OCI-LY3 (cell line): ENCODE measurements around the gene OR10R2.

ENCODE experiments used
- H2AFZ ChIP-seq: fragments of 200-600, 300-600 bp; shearing (Covaris generic); 2 replicates; pipeline ENCODE4 v1.6.0; 2014; ENCODE audit warnings: antibody characterized with exemption, low read depth, low read length
- H3K27ac ChIP-seq: fragments of 200-600, 300-600 bp; sonication (generic); 2 replicates; pipeline ENCODE4 v1.5.1; 2014; ENCODE audit warnings: mild to moderate bottlenecking, low read length, moderate library complexity, mixed read lengths
- H3K27me3 ChIP-seq: fragments of 200-600, 300-600 bp; sonication (generic); 2 replicates; pipeline ENCODE4 v1.6.1; 2014; ENCODE audit warnings: low read depth, low read length, mixed read lengths
- H3K36me3 ChIP-seq: fragments of 200-600, 300-600 bp; sonication (generic); replicated peaks from 2 replicates; pipeline ENCODE3; 2014; ENCODE audit warnings: low read depth, low read length, mixed read lengths
- H3K4me1 ChIP-seq: fragments of 300-600, 200-600 bp; sonication (generic); 2 replicates; pipeline ENCODE4 v1.6.1; 2014; ENCODE audit warnings: low read length, mixed read lengths
- H3K4me2 ChIP-seq: fragments of 200-600, 300-600 bp; sonication (generic); 2 replicates; pipeline ENCODE4 v1.6.1; 2014; ENCODE audit warnings: low read length, mixed read lengths
- H3K4me3 ChIP-seq: fragments of 300-600, 200-600 bp; sonication (generic); 2 replicates; pipeline ENCODE4 v1.5.1; 2014; ENCODE audit warnings: antibody characterized with exemption, mild to moderate bottlenecking, low read length, moderate library complexity
- H3K79me2 ChIP-seq: fragments of 300-600, 200-600 bp; shearing (Covaris generic); 2 replicates; pipeline ENCODE4 v1.6.1; 2014; ENCODE audit warnings: mild to moderate bottlenecking, low read length, mixed read lengths
- H3K9ac ChIP-seq: fragments of 300-600, 200-600 bp; shearing (Covaris generic); 2 replicates; pipeline ENCODE4 v1.6.0; 2014; ENCODE audit warnings: mild to moderate bottlenecking, low read length, moderate library complexity
- H3K9me3 ChIP-seq: fragments of 200-600, 300-600 bp; shearing (Covaris generic); 2 replicates; pipeline ENCODE4 v1.6.1; 2014; ENCODE audit warnings: low read length, mixed read lengths; ENCODE audit not compliant: insufficient read depth
- H4K20me1 ChIP-seq: fragments of 200-600, 300-600 bp; sonication (generic); 2 replicates; pipeline ENCODE4 v1.6.1; 2016; ENCODE audit warnings: low read length, mixed read lengths; ENCODE audit not compliant: insufficient read depth
- EZH2phosphoT487 ChIP-seq: fragments of 200-600 bp; shearing (Covaris generic); IDR thresholded peaks from 2 replicates; pipeline ENCODE4 v1.6.1; 2018; ENCODE audit warnings: antibody characterized with exemption, mixed run types, low read depth
- TF ChIP-seq, protein P1 (sequence below): fragments of 200-600, 300-600 bp; sonication (generic); IDR thresholded peaks from 2 replicates; pipeline ENCODE4 v1.5.1; 2014; ENCODE audit warnings: antibody characterized with exemption, low read length, low read depth

Gene OR10R2

DNA sequence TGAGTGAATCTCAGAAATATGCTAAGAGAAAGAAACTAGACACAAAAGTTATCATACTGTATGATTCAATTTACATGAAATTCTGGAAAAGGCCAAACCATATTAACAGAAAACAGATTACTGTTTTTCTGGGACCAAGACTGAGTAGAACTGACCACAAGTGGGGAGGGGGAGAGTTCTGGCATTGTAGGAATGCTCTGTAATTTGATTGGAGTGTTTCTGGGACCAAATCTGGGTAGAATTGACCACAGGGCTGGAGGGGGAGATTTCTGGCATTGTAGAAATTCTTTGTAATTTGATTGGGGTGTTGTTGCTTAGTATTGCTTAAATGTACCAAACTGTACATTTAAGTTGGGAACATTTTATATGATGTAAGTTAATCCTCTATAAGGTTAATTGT lies 13.8 kb upstream of the OR10R2 start:
- H2AFZ ChIP-seq, result no peak overlapping the region
- no peaks in the 10 kb centered on the region for H3K4me1 ChIP-seq
- no peak overlapping the region for H3K4me2 ChIP-seq
- H3K27me3 ChIP-seq, result peaks cover 6% of the 10 kb centered on the region; the same call in 1 of the 2 replicates
- H3K4me3 ChIP-seq, result no peak overlapping the region
- H3K36me3 ChIP-seq, result no peaks in the 10 kb centered on the region
- no peaks in the 10 kb centered on the region for H3K79me2 ChIP-seq
- no peak overlapping the region for H3K27ac ChIP-seq
- H4K20me1 ChIP-seq, result no peaks in the 10 kb centered on the region
- no peaks in the 10 kb centered on the region for H3K9me3 ChIP-seq
- TF ChIP-seq EZH2phosphoT487, result no peak
- TF ChIP-seq, protein P1, sequence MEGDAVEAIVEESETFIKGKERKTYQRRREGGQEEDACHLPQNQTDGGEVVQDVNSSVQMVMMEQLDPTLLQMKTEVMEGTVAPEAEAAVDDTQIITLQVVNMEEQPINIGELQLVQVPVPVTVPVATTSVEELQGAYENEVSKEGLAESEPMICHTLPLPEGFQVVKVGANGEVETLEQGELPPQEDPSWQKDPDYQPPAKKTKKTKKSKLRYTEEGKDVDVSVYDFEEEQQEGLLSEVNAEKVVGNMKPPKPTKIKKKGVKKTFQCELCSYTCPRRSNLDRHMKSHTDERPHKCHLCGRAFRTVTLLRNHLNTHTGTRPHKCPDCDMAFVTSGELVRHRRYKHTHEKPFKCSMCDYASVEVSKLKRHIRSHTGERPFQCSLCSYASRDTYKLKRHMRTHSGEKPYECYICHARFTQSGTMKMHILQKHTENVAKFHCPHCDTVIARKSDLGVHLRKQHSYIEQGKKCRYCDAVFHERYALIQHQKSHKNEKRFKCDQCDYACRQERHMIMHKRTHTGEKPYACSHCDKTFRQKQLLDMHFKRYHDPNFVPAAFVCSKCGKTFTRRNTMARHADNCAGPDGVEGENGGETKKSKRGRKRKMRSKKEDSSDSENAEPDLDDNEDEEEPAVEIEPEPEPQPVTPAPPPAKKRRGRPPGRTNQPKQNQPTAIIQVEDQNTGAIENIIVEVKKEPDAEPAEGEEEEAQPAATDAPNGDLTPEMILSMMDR, result no peak
- H3K9ac ChIP-seq, result no peak overlapping the region

- Histone ChIP-seq H3K4me3 (no peak within 1 kb of the TSS), H3K9ac (no peak within 1 kb of the TSS), H3K4me1 (no peaks in the 10 kb centered on the region), H4K20me1 (no peaks in the 10 kb centered on the region), H3K36me3 (no peaks in the 10 kb centered on the region), H3K27ac (no peak within 1 kb of the TSS), H3K79me2 (no peaks in the 10 kb centered on the region), H3K27me3 (peaks cover 6% of the 10 kb centered on the region; the same call in 1 of the 2 replicates), H2AFZ (no peak within 1 kb of the TSS), H3K4me2 (no peak within 1 kb of the TSS), H3K9me3 (no peaks in the 10 kb centered on the region)
- no peak for TF ChIP-seq EZH2phosphoT487
- TF ChIP-seq, protein P1, result no peak
Measured at GRCh38 chr1:158461534-158461933, 10.5 kb upstream of the OR10R2 start, which contains the start of gene OR10K1. TSS of gene OR10K1 (plus strand) at chr1:158461834. CDS start at chr1:158465562, 3,728 bp downstream.

DNA sequence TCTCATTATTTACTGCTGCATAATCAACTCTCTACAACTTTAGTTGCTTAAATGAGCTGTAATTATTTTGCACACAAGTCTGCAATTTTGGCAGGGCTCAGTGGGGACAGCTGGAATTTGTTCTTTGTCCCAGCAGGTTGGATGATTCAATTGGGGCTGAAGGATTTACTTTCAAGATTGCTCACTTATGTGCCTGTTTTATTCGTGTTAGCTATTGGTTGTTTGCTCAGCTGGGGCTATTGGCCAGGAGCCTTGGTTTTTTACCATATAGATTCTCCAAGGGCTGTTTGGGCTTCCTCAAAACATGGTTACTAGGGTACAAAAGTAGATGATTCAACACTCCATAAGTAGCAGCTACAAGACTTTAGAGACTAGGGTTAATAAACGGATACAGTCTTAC lies 13.4 kb downstream of the OR10R2 start:
- H2AFZ ChIP-seq, result no peak overlapping the region
- H3K79me2 ChIP-seq, result no peaks in the 10 kb centered on the region
- no peaks in the 10 kb centered on the region for H3K4me1 ChIP-seq
- H3K36me3 ChIP-seq, result no peaks in the 10 kb centered on the region
- TF ChIP-seq, protein P1, result no peak
- TF ChIP-seq EZH2phosphoT487, result no peak
- no peak overlapping the region for H3K4me3 ChIP-seq
- H3K27me3 ChIP-seq, result no peaks in the 10 kb centered on the region
- no peak overlapping the region for H3K27ac ChIP-seq
- no peaks in the 10 kb centered on the region for H3K9me3 ChIP-seq
- no peak overlapping the region for H3K4me2 ChIP-seq
- H3K9ac ChIP-seq, result no peak overlapping the region
- no peaks in the 10 kb centered on the region for H4K20me1 ChIP-seq

DNA sequence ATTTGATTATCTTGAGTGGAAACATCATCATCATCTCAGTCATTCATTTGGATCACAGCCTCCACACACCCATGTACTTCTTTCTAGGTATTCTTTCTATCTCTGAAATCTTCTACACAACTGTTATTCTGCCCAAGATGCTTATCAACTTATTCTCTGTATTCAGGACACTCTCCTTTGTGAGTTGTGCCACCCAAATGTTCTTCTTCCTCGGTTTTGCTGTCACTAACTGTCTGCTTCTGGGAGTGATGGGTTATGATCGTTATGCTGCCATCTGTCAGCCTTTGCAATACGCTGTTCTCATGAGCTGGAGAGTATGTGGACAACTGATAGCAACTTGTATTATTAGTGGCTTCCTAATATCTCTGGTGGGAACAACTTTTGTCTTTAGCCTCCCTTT lies 19.3 kb downstream of the OR10R2 start:
- Histone ChIP-seq H3K9ac (no peak overlapping the region), H3K27ac (no peak overlapping the region), H3K9me3 (no peaks in the 10 kb centered on the region), H3K79me2 (no peaks in the 10 kb centered on the region), H3K36me3 (no peaks in the 10 kb centered on the region), H3K27me3 (no peaks in the 10 kb centered on the region), H3K4me1 (no peaks in the 10 kb centered on the region), H2AFZ (no peak overlapping the region), H3K4me3 (no peak overlapping the region), H4K20me1 (no peaks in the 10 kb centered on the region), H3K4me2 (no peak overlapping the region)
- TF ChIP-seq, protein P1, result no peak
- TF ChIP-seq EZH2phosphoT487, result no peak
